MM.1S (cell line): Measurements from ENCODE around the gene ALDH16A1.
A peak's percentile ranks its signal among the peaks of the same experiment; 100 is the strongest.

Experiments used
- DNase-seq: peaks from one replicate; pipeline ENCODE4 v3.0.0-alpha.2; 2015
- H2AFZ ChIP-seq: fragments of 300-600 bp; sonication (generic); 2 replicates; pipeline ENCODE4 v1.6.0; 2016; ENCODE audit warnings: antibody characterized with exemption, low read length
- H3F3A ChIP-seq: fragments of 300-600 bp; sonication (generic); 2 replicates; pipeline ENCODE4 v1.6.1; 2016; ENCODE audit warnings: mild to moderate bottlenecking, antibody characterized with exemption, low read length, moderate library complexity, mixed read lengths; ENCODE audit not compliant: insufficient read depth
- H3K27ac ChIP-seq: fragments of 300-600 bp; sonication (generic); 2 replicates; pipeline ENCODE4 v1.5.1; 2016; ENCODE audit warnings: mild to moderate bottlenecking, low read length
- H3K27me3 ChIP-seq: fragments of 300-600 bp; sonication (generic); replicated peaks from 2 replicates; pipeline ENCODE4 v1.6.0; 2016; ENCODE audit warnings: low read length; ENCODE audit not compliant: insufficient read depth
- H3K36me3 ChIP-seq: fragments of 300-600 bp; sonication (generic); replicated peaks from 2 replicates; pipeline ENCODE4 v1.6.1; 2016; ENCODE audit warnings: mild to moderate bottlenecking, low read length, mixed read lengths; ENCODE audit not compliant: insufficient read depth
- H3K4me1 ChIP-seq: fragments of 300-600 bp; sonication (generic); 2 replicates; pipeline ENCODE4 v1.6.1; 2016; ENCODE audit warnings: low read length, mixed read lengths
- H3K4me2 ChIP-seq: fragments of 300-600 bp; sonication (generic); 2 replicates; pipeline ENCODE4 v1.6.0; 2016; ENCODE audit warnings: low read depth, low read length
- H3K4me3 ChIP-seq: fragments of 300-600 bp; sonication (generic); 2 replicates; pipeline ENCODE4 v1.5.1; 2016; ENCODE audit warnings: low read length, mixed read lengths
- H3K79me2 ChIP-seq: fragments of 300-600 bp; sonication (generic); 2 replicates; pipeline ENCODE4 v1.6.1; 2016; ENCODE audit warnings: mixed run types, low read length, mixed read lengths
- H3K9ac ChIP-seq: fragments of 300-600 bp; sonication (generic); 2 replicates; pipeline ENCODE4 v1.6.1; 2016; ENCODE audit warnings: low read length, mixed read lengths
- H3K9me2 ChIP-seq: fragments of 300-600 bp; sonication (generic); replicated peaks from 2 replicates; pipeline ENCODE4 v1.6.1; 2016; ENCODE audit warnings: mild to moderate bottlenecking, low read length, mixed read lengths; ENCODE audit not compliant: insufficient read depth
- H3K9me3 ChIP-seq: fragments of 300-600 bp; sonication (generic); replicated peaks from 2 replicates; pipeline ENCODE4 v1.6.1; 2016; ENCODE audit warnings: mild to moderate bottlenecking, low read length, mixed read lengths; ENCODE audit not compliant: insufficient read depth
- H4K20me1 ChIP-seq: fragments of 300-600 bp; sonication (generic); 2 replicates; pipeline ENCODE4 v1.6.1; 2016; ENCODE audit warnings: mild to moderate bottlenecking, low read length, moderate library complexity, mixed read lengths; ENCODE audit not compliant: insufficient read depth
- CTCF ChIP-seq: fragments of 300-600 bp; sonication (generic); IDR thresholded peaks from 2 replicates; pipeline ENCODE4 v1.5.1; 2016; ENCODE audit warnings: antibody characterized with exemption, low read length, mixed read lengths
- EZH2 ChIP-seq: fragments of 300-600 bp; sonication (generic); optimal IDR thresholded peaks from 2 replicates; pipeline ENCODE3; 2017; ENCODE audit warnings: low read depth, mild to moderate bottlenecking, antibody characterized with exemption, low read length, mixed read lengths
- EZH2phosphoT487 ChIP-seq: fragments of 300-600 bp; sonication (generic); IDR thresholded peaks from 2 replicates; pipeline ENCODE4 v1.6.1; 2018; ENCODE audit warnings: antibody characterized with exemption, low read length

ALDH16A1 gene

GRCh38 chr19:49473868-49474541, 21.0 kb downstream of the ALDH16A1 start, which contains the start of gene FLT3LG:
TSS of gene FLT3LG (plus strand) at chr19:49474215. CDS start at chr19:49474640, 425 bp downstream.
- peak within 1 kb of the TSS; percentile 95 for H2AFZ ChIP-seq
- no peaks in the 10 kb centered on the region for H3K27me3 ChIP-seq
- H3K79me2 ChIP-seq: peaks cover 4% of the 10 kb centered on the region
- peak; percentile 92 for DNase-seq
- H3K4me3 ChIP-seq: peak within 1 kb of the TSS; percentile 82
- H3K4me1 ChIP-seq: peaks cover 7% of the 10 kb centered on the region
- no peaks in the 10 kb centered on the region for H3K9me2 ChIP-seq
- peak within 1 kb of the TSS; percentile 96 for H3K4me2 ChIP-seq
- H4K20me1 ChIP-seq: no peaks in the 10 kb centered on the region
- TF ChIP-seq CTCF (peak; percentile 99), EZH2phosphoT487 (no peak), EZH2 (no peak)
- H3K9me3 ChIP-seq: no peaks in the 10 kb centered on the region
- H3K9ac ChIP-seq: peak within 1 kb of the TSS; percentile 85
- H3K36me3 ChIP-seq: no peaks in the 10 kb centered on the region
- H3K27ac ChIP-seq: peak within 1 kb of the TSS; percentile 51; the same call in 1 of the 2 replicates
- H3F3A ChIP-seq: 0 out of 2 replicates have a peak, but pooled peaks cover 5% of the 10 kb centered on the region

- peaks cover 4% of the 10 kb centered on the region for H3K79me2 ChIP-seq
- TF ChIP-seq CTCF (no peak), EZH2phosphoT487 (no peak), EZH2 (no peak)
- peaks cover 7% of the 10 kb centered on the region for H3K4me1 ChIP-seq
- DNase-seq: no peak
- 0 out of 2 replicates have a peak, but pooled peaks cover 5% of the 10 kb centered on the region for H3F3A ChIP-seq
- no peaks in the 10 kb centered on the region for H4K20me1 ChIP-seq
- H3K36me3 ChIP-seq: no peaks in the 10 kb centered on the region
- H3K9me2 ChIP-seq: no peaks in the 10 kb centered on the region
- peak overlapping the region; percentile 82 for H3K4me3 ChIP-seq
- peak overlapping the region; percentile 95 for H2AFZ ChIP-seq
- H3K4me2 ChIP-seq: peak overlapping the region; percentile 96
- peak overlapping the region; percentile 51; the same call in 1 of the 2 replicates for H3K27ac ChIP-seq
- no peaks in the 10 kb centered on the region for H3K9me3 ChIP-seq
- H3K9ac ChIP-seq: peak overlapping the region; percentile 85
- no peaks in the 10 kb centered on the region for H3K27me3 ChIP-seq
Measured at GRCh38 chr19:49474542-49474924, 21.5 kb downstream of the ALDH16A1 start.

- Histone ChIP-seq H3K27ac (no peak overlapping the region), H3K4me1 (0 out of 2 replicates have a peak, but pooled peaks cover 2% of the 10 kb centered on the region)
Measured at GRCh38 chr19:49475191-49475917, 22.3 kb downstream of the ALDH16A1 start.

More at GRCh38 chr19:49475191-49475917, 22.3 kb downstream of the ALDH16A1 start:
- Histone ChIP-seq H3K36me3 (no peaks in the 10 kb centered on the region), H3K4me3 (no peak overlapping the region), H3K27me3 (no peaks in the 10 kb centered on the region), H3K9me2 (no peaks in the 10 kb centered on the region), H3F3A (0 out of 2 replicates have a peak, but pooled peaks cover 5% of the 10 kb centered on the region), H3K79me2 (peaks cover 4% of the 10 kb centered on the region), H2AFZ (no peak overlapping the region), H3K9me3 (no peaks in the 10 kb centered on the region), H4K20me1 (no peaks in the 10 kb centered on the region), H3K4me2 (no peak overlapping the region), H3K9ac (peak overlapping the region; percentile 85; the same call in 1 of the 2 replicates)
- TF ChIP-seq EZH2phosphoT487 (no peak), CTCF (no peak), EZH2 (no peak)
- no peak for DNase-seq
